GOT3 (cell line): ENCODE data around the gene HSDL1.

Experiments
- DNase-seq: peaks from one replicate; lab custom pipeline; 2025; ENCODE audit warnings: mixed read lengths; lab: John Stamatoyannopoulos, UW

The HSDL1 gene

DNA sequence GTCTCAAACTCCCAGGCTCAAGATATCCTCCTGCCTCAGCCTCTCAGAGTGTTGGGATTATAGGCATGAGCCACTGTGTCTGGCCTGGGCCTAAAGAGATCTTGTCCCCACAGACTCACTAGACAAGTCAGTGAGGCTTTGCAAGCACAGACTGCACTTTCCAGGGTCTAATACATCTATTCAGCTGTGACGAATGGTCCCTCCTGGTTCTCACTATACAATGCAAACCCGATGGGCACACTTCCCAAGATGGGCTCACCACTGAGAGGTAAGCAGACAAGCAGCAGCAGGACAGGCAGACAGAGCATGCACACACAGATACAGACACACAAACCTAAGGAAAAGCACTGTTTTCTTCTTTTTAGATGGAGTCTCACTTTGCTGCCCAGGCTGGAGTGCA is 37.1 kb downstream of the HSDL1 start:
- no peak for DNase-seq

DNA sequence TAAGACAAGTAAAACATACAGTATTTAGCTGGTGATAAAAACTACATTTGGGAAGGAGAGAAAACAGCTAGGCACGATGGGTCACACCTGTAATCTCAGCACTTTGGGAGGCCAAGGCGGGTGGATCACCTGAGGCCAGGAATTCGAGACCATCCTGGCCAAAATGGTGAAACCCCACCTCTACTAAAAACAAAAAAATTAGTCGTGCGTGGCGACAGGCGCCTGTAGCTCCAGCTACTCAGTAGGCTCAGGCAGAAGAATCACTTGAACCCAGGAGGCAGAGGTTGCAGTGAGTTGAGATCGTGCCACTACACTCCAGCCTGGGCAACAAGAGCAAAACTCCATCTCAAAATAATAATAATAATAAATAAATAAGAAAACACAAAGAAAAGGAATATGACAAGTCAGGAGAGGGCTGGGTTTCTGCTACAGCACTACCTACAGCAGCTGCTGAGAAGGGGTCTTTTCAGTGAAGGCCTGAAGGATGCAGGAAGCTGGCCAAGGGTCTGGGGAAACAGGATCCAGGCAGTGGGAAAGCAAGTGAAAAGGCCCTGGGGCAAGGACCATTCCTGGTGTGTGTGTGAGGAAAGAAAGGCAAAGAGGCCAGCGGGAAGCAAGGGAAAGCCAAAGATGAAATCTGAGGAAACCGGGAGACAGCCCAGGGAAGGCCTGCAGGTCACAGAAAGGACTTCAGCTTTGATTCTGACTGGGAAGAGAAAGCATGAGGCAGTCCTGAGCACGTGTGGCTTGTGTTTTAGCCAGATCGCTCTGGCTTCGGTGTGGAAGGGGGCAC is 38.8 kb downstream of the HSDL1 start:
- DNase-seq: no peak

DNA sequence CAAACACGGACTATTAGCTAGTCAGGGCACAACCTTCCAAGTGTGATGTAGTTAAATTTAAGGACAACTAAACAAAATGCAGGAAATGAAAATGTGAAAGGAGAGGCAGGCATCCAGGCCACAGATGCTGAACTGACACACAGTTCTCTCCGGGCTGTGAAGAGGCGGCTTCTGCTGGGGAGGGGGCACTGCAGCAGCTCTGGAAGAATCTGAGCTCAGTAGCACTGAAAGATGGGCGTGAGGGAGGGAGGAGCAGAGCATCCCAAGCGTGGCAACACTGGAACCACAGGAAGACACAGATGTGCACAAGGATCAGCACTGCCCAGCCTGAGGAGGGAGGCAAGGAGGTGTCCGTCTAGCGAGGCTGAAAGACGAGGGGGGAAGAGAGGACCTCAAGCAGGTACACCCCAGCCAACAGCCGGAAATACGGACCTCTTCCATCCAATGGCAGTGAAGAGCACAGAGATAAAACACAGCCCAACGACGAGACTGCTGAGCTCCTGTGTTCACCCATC is 39.6 kb downstream of the HSDL1 start:
- DNase-seq: no peak

DNA sequence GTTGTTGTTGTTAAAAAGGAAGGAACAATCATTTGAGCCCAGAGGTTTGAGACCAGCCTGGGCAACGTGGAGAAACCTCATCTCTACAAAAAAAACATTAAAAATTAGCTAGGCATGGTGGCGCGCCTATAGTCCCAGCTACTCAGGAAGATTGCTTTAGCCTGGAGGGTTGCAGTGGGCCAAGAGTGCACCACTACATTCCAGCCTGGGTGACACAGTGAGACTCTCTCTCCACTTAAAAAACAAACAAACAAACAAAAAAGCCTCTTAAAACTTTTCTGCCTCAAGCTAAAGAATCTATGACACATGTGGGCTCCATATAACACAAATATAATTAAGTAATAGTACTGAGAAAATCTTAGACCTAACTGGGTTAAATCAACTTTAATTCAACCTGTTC is 40.7 kb downstream of the HSDL1 start:
- no peak for DNase-seq

DNA sequence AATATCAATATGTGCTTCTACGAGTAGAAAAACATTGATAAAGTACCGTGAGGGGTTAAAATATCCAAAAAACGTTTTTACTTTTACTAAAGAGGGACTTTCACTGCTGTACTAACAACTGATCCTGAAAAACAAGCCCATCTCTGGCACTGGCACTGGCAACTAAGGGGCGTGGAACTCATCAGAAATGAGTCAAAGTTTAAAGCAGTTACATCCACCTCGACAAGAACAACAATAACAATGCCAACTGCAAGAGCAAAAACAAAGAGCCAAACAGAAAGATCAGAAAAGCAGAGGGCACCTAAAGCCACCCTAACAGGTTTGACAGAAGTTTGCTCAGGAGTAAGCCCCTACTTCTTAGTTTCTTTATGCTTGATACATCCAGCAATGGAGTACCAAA is 41.3 kb downstream of the HSDL1 start:
- DNase-seq: no peak

DNA sequence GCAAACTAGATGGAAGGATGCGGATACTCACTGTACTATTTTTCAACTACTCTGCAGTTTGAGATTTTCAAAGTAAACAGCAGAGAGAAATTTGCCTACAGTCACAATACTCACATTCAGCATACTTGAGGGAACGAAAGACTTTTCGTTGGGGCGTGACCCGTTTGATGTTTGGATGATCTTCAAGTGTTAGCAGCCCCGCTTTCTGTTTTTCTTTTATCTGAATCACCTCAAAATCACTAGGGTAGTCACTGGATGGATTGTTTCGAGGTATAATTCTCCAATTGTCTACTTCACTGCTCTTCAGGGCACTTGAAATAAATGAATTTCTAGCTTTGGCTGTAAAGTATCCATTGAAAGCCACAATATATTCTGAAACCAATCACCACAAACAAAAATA is 46.0 kb downstream of the HSDL1 start:
- no peak for DNase-seq

DNA sequence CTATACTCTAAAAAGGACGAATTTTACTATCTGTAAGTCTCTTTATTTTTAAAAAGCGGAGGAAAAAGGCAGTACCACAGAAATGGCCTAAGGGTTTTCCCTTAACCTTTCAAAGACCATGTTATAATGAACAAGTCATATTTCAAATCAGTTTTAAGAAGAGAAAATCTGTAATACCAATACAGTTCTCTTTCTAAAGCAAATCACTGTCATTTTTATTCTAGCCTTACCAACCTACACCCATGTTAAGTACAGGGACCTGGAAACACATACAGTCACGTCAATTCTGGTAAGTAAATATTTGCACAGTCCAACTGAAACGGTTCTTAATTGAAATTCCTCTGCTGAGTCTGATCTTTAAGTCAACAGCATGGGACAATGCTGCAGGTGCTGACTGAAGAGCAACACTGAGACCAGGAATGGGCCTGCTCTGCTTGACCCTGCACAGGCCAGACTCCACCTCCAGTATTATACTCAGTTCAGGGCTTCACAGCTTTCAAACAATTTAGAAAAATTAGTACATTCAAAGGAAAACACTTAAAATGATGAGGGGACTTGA is 48.5 kb downstream of the HSDL1 start:
- no peak for DNase-seq

DNA sequence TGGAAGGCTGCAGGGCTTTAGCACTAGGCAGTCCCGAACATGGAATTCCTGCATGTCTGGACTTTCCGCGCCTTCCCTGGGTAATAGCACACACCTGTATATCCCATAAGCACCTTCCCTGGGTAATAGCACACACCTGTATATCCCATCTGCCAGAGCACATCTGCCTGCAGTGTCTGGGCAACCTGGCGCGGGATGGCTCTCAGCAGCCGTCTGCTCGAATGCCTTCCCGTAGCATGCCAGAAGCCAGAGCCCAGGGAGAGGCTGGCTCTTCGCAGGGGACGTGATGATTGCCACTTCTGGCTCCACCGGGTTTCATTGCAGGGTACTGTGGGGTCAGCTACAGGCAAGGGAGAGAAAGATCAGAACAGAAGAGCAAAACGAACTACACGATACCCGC is 49.5 kb downstream of the HSDL1 start:
- DNase-seq: no peak

DNA sequence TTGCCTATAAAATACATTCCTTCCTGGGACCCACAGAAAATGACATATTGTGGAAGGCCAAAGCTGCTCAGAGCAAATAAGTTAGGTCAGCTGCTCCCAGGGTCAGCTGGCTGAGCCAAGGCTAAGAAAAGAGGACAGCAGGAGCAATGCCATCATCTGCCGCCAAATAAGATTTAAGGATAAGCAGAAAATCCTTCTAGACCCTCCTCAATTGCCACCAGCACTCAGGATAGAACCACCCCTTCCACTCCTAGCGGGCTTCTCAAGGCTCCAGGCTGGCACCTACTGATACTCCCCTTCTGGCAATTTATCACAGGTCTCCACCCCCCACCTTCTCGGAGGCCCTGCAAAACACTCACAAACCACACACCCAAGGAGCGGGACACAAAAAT is 51.1 kb downstream of the HSDL1 start:
- DNase-seq: no peak

DNA sequence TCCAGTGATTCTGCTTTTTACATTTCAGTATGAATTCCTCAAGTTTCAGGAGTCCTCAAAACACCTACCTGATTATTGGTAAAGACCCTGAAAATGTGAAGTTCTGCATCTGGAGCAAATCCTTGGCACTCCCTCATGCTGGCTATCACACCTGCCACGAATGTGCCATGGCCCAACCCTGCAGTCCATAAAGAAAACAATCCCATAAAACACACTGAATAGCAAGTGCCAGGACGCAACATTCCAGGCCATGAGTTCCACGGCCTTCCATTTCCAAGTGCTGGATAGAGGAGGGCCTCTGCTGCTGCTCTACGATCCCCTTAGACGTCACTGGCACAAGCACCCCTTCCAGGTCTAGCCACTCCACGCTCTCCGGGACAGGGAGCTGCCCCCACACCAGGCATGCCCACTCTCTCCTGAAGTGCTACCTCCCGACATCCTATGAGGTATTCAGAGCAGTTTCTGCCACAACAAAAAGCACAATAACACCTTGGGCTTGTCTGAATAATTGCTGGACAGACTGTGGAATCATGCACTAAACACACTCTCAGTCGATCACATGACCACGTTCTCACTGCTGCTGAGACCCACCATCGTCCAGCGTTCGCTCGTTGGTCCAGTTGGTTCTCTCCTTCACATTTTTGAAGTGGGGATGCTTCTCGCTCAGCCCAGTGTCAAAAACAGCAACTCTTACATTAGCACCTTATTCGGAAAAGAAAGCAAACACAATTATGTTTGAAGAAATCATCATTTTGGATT is 51.7 kb downstream of the HSDL1 start:
- no peak for DNase-seq

DNA sequence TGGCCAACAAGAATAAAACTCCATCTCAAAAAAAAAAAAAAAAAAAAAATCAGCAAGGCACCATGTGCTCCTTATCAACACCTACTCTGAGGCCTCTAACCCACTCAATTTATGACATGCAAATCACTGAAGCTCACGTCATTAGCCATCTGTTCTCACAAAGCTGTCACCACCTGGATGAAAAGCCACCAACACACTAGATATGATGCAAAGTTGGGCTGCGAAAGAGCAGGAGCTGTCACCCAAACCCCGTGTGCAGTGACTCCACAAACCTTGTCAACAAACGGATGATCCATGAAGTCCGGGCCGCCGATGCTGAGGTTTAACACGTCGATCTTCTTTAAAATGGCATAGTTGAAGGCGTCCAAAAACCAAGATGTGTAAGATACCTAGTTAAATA is 53.5 kb downstream of the HSDL1 start:
- no peak for DNase-seq

DNA sequence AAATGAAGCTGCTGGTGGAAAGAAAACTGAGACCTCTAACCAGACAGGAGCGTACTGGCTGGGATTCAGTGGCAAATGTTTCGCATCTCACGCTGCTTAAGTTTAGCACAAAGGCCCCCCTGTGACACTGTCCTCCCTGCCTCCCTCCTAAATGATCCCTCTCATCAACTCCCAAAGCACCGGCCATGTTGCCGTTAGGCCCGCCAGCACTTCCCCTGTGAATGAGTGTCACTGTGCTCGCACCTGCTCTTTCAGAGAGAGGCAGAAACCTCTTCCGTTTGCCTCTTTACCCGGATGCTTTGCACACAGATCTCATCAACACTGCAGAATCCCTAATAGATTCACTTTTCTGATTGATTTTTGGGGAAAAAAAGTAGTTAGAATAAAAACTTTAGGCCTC is 54.8 kb downstream of the HSDL1 start:
- DNase-seq: no peak

DNA sequence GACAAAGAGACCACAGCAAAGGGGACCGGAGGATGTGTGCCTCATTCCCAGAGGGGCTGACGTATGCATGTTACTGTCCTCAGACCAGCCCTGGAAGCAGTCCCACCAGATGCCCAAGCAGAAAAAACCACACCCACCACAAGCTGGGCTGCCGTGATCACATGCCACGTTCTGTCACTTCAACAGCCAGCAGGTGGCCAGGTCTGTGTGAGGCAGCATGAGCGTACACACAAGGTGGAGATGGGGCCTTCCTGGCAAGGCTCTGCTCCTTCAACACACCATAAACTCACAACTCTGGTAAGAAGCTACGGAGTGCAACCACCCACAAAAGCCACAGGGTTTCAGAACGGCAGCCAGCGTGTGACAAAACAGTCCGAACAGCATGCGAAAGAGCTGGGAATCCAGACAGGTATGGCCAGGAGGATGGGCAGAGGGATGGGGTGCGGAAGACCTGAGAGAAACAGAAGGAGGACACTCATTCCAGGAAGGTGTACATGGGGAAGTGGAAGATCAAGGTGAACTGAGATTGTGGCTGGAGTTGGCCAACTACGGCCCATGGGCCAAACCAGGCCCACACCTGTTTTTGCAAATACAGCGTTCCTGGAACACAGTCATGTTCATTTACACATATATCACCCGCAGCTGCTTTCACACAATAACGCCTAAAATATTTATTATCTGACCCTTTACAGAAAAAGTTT is 56.1 kb downstream of the HSDL1 start:
- DNase-seq: no peak

DNA sequence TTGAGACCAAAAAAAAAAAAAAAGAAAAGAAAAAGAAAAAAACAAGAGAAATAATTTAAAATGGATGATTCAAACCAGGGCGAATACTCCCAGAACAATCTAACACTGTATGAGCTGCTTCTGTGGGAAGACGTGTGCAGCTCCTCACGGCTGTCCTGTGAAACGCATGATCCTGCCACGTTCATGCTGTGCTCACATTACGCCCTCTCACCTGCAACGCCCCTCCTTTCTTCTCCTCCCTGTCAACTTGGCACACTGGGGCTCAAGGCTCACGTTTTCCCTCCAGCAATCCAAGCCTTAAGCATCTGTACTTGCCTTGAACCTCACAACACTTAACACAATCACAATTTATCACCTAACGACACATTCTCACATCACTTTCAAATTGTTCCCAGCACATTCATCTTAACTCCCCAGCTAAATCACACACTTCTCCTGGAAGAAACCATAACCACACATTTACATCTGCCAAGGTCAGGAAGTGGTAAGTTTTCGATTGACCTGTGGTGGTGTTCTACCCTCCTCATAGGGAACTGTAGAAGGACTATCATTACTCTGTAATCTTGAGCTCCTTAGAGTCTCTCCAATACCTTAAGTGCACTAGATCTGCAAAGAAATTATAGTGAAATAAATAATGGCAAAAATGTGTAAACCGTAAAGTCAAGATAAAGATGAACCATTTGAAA is 57.4 kb downstream of the HSDL1 start:
- DNase-seq: no peak

DNA sequence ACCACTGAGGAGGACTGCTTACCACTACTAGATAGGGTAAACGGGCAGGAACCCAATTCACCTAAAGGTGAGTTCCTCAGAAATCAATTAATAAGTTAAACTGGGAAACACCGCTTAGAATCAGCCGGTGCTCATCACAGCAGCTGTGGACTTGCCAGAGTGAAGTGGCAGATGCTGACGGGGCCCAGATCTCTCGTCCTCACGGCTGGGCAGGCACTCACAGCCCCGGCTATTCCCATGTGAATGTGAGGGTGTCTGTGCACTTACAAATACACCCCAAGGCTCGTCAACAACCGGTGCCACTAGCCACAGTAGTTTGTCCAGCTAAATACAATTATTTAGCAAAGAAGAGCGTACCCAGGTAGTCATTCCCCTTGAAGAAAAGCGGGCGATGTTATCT is 58.0 kb downstream of the HSDL1 start:
- no peak for DNase-seq

DNA sequence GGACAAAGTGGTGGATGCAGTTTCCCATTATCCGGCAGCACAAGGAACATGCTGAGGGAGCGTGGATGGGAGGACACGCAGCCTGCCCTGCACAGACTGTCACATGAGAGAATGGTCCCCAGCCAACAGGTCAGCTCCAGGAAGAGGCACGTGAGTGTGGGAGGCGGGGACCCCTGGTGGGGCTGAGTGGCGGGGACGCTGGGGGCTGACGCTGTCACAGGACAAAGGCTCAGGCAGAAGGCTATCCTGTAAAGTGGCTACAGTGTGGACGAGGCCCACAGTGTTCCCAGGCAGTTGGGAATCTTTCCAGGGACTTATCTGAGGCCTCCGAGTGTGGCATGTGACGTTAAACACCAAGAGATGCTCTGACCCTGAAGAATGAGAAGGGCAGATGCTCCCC is 58.6 kb downstream of the HSDL1 start:
- DNase-seq: no peak

DNA sequence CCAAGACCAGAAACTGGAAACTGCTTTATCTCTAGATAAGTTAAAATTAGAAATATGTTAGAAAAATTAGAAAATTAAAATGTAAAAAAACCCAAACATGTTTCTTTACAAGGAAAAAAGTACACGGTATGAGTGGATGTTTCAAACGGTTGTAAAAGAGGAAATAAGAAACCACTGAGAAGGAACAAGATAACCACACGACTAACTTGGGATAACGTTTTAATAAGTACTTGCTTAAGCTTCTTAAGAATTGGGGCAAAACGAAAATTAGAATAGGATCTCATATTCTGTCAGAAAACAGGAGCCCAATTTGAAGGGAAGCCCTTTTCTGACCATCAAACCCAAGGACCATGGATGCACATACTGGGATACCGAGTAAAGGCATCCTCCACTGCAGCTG is 59.2 kb downstream of the HSDL1 start:
- no peak for DNase-seq

DNA sequence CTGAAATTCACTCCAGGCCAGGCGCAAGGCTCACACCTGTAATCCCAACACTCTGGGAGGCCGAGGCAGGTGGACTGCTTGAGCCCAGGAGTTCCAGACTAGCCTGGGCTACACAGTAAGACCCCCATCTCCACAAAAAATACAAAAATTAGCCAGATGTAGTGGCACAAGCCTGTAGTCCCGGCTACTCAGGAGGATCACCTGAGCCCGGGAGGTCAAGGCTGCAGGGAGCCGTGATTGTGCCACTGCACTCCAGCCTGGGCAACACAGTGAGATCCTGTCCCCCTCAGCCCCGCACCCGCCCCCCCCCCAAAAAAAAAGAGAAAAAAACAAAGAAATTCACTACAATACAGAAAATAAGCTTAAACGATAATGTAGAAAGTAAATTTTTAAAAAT is 59.7 kb downstream of the HSDL1 start:
- DNase-seq: no peak

DNA sequence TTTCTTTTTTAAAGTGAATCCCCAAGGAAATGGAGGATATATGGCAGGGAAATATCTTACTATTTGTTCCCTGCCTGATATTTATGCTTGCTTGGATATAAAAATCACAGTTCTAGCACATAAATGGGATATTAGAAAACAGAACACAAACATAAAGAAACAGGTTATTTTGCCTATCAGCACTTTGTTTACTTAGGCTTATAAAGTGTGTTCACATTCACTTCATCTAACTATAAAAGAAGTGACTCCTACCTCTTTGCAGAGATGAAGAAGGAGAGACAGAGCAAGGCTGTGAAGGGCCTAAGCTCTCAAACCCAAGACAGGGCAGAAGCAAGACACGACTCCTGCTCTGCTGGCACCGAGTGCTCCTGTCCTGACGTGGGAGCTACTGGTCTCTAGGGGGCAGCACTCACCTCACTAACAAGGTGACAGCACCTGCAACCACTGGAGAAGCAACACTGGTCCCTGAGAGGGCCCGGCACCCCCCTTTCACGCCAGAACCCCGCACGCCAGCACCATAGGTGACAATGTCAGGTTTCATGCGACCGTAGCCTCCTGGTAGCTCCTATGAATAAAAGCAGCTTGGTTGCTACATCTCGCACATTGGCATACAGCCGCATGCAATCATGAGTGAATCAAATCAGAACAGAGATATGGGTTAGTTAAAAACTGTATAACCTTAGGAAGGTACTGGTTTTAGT is 60.3 kb downstream of the HSDL1 start:
- DNase-seq: no peak

DNA sequence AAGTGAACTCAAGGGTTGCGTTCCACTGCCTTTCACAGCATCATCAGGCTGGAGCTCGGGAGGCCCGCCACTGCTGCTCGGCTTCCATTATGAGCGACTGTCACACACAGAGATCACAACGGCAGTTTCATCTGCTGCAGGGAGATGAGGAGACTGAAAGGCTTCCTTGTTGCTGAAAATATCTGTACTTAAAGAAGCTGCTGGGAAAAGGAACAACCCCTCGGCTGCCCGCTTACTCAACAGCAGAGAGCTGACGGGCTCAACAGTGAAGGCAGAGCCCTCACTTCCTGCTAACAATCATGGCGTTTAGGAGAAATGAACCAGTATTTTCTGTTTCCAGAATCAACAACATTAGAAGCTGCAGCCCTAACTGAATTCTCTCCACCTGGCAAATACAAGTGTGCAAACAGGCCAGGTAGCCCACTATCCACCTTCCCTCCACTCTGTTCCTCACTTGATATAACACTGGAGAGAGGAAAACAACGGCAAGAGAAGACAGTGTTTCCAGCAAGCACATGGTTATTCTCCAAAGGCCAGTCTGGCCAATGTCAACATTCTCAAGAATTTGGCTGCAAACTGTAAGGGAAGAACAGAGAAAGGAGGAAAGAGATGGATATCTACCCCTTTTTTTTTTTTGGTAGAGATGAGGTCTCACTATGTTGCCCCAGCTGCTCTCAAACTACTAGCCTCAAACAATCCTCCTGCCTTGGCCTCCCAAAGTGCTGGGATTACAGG is 62.0 kb downstream of the HSDL1 start:
- DNase-seq: no peak

DNA sequence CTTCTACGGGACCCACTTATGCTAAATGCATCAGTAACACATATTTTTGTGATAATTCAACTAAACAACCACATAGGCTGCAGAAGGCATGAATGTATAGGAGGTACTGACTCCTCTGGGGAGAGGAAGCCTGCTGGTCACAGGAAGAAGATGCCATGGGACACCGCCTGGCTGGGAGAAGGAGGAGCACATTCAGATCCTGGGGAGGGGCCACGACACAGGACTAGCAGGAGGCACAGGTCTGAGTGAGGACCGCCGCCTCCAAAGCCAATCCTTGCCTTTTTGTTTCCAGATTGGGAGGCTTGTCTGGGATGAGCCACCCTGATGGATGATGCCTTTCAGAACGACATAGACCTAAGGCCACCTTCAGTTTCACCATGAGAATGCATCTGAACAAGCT is 62.9 kb downstream of the HSDL1 start:
- DNase-seq: no peak
